HCT116 (cell line): ENCODE measurements around the gene CHCHD10. TPM values are rescaled to one million over a fixed set of nuclear protein-coding genes. Genes with fewer than 3 reads are reported as not detected.
A peak's percentile ranks its signal among the peaks of the same experiment; 100 is the strongest.

Source experiments
- ATAC-seq: fragments of 200-7000 bp; cut with Tn5 transposase; 2 replicates; pipeline ENCODE4 v1.9.1; 2020; ENCODE audit warnings: mild to moderate bottlenecking, moderate library complexity
- BruUV-seq: library from RNA; stranded (reverse); fragments of 400-500 nt; replicated peaks from 2 replicates; lab custom pipeline; 2021; lab: Mats Ljungman, UMichigan
- CTCF ChIA-PET: fragments of 300-600 bp; sonication (Branson Sonifier 250); formaldehyde crosslinking; loops from one replicate; lab custom pipeline; 2021; ENCODE audit warnings: antibody characterized with exemption; lab: Charles Lee
- POLR2A ChIA-PET: fragments of 300-600, 350-600 bp; sonication (Branson Sonifier 250); formaldehyde crosslinking; loops from one replicate; lab custom pipeline; 2021; ENCODE audit warnings: antibody characterized with exemption; lab: Charles Lee
- RAD21 ChIA-PET, 2 experiments: fragments of 300-600 bp; sonication (Branson Sonifier 250); formaldehyde crosslinking; loops; one replicate each; lab custom pipeline; 2023; ENCODE audit warnings: low total read pairs in 2 of 2; ENCODE audit not compliant: uncharacterized antibody in 2 of 2, unreplicated experiment in 2 of 2, low non-redundant PET in 1 of 2; lab: Charles Lee
- DNase-seq: peaks from one replicate; pipeline ENCODE4 v3.0.0-alpha.2; 2010; ENCODE audit warnings: low read depth, low spot score
- H2AFZ ChIP-seq: fragments of 200-600 bp; shearing (Covaris generic), sonication (generic); 2 replicates; pipeline ENCODE4 v1.6.1; 2017; ENCODE audit warnings: low read depth, mixed run types, mixed read lengths, antibody characterized with exemption, low read length; ENCODE audit not compliant: poor library complexity, severe bottlenecking
- H3K27ac ChIP-seq: 2 replicates; pipeline ENCODE4 v1.5.1; 2012; ENCODE audit warnings: low read depth, low read length
- H3K27me3 ChIP-seq: fragments of 200-600 bp; sonication (generic); 2 replicates; pipeline ENCODE4 v1.6.1; 2016; ENCODE audit warnings: mixed run types, low read length, mixed read lengths; ENCODE audit not compliant: insufficient read depth
- H3K36me3 ChIP-seq, 2 experiments: fragments of 200-500 bp in 1 of 2; fragments of 200-600 bp in 1 of 2; sonication (Bioruptor generic) in 1 of 2; sonication (generic) in 1 of 2; 2 replicates each; pipeline versions ENCODE4 v1.5.1 to v1.6.1; 2014 to 2016; ENCODE audit warnings: low read length in 2 of 2, inconsistent platforms in 1 of 2, mixed read lengths in 1 of 2, mixed run types in 1 of 2; ENCODE audit not compliant: insufficient read depth in 2 of 2, control insufficient read depth in 1 of 2
- H3K4me1 ChIP-seq, 2 experiments: fragments of 200-600 bp in 1 of 2; sonication (generic) in 1 of 2; 2 replicates each; pipeline versions ENCODE4 v1.5.1 to v1.6.1; 2012 to 2017; ENCODE audit warnings: low read length in 2 of 2, inconsistent platforms in 1 of 2, mild to moderate bottlenecking in 1 of 2, mixed read lengths in 1 of 2, mixed run types in 1 of 2, moderate library complexity in 1 of 2; ENCODE audit not compliant: insufficient read depth in 2 of 2, control insufficient read depth in 1 of 2
- H3K4me2 ChIP-seq: fragments of 200-600 bp; sonication (generic); 2 replicates; pipeline ENCODE4 v1.6.1; 2017; ENCODE audit warnings: mixed run types, low read length, mixed read lengths
- H3K4me3 ChIP-seq, 2 experiments: fragments of 200-600 bp in 1 of 2; sonication (generic) in 1 of 2; replicated peaks in 1 of 2; 2 replicates each; pipeline ENCODE4 v1.5.1; 2011 to 2016; ENCODE audit warnings: low read length in 2 of 2, control low read depth in 1 of 2, low read depth in 1 of 2, mild to moderate bottlenecking in 1 of 2, mixed read lengths in 1 of 2, mixed run types in 1 of 2
- H3K79me2 ChIP-seq: fragments of 200-600 bp; sonication (generic); 2 replicates; pipeline ENCODE4 v1.6.1; 2017; ENCODE audit warnings: mild to moderate bottlenecking, mixed run types, low read length, moderate library complexity, mixed read lengths; ENCODE audit not compliant: insufficient read depth
- H3K9ac ChIP-seq: fragments of 200-600 bp; sonication (generic); 2 replicates; pipeline ENCODE4 v1.6.1; 2016; ENCODE audit warnings: low read length, mixed read lengths
- H3K9me2 ChIP-seq: fragments of 200-600 bp; sonication (generic), shearing (Covaris generic); 2 replicates; pipeline ENCODE4 v1.6.1; 2017; ENCODE audit warnings: mixed run types, mild to moderate bottlenecking, moderate library complexity; ENCODE audit not compliant: insufficient read depth
- H3K9me3 ChIP-seq, 2 experiments: fragments of 200-500 bp in 1 of 2; fragments of 200-600 bp in 1 of 2; sonication (Bioruptor generic) in 1 of 2; sonication (generic) in 1 of 2; 2 replicates each; pipeline ENCODE4 v1.6.1; 2014 to 2017; ENCODE audit warnings: low read length in 2 of 2, mixed read lengths in 2 of 2, inconsistent platforms in 1 of 2, low read depth in 1 of 2, mild to moderate bottlenecking in 1 of 2, mixed run types in 1 of 2, moderate library complexity in 1 of 2; ENCODE audit not compliant: control insufficient read depth in 1 of 2, insufficient read depth in 1 of 2
- H4K20me1 ChIP-seq: fragments of 200-600 bp; sonication (generic), shearing (Covaris generic); 2 replicates; pipeline ENCODE4 v1.6.1; 2017; ENCODE audit warnings: mixed run types, mild to moderate bottlenecking, moderate library complexity; ENCODE audit not compliant: insufficient read depth
- CBX3 ChIP-seq: IDR thresholded peaks from 2 replicates; pipeline ENCODE4 v1.6.1; 2012; ENCODE audit warnings: low read depth
- CEBPB ChIP-seq: IDR thresholded peaks from 2 replicates; pipeline ENCODE4 v1.6.1; 2012; ENCODE audit warnings: low read depth
- EGR1 ChIP-seq: IDR thresholded peaks from 2 replicates; pipeline ENCODE4 v1.6.1; 2012; ENCODE audit warnings: low read depth
- ELF1 ChIP-seq: IDR thresholded peaks from 2 replicates; pipeline ENCODE4 v1.6.1; 2012; ENCODE audit warnings: low read depth, borderline replicate concordance
- EZH2 ChIP-seq: fragments of 200-600 bp; sonication (generic); IDR thresholded peaks from 2 replicates; pipeline ENCODE4 v1.6.1; 2017; ENCODE audit warnings: antibody characterized with exemption, mixed run types
- JUND ChIP-seq: IDR thresholded peaks from 2 replicates; pipeline ENCODE4 v1.6.1; 2012
- POLR2A ChIP-seq: IDR thresholded peaks from 2 replicates; pipeline ENCODE4 v1.7.0; 2011; ENCODE audit warnings: borderline replicate concordance; ENCODE audit not compliant: insufficient read depth, insufficient read length; ENCODE audit errors: extremely low read depth
- POLR2AphosphoS5 ChIP-seq: IDR thresholded peaks from 2 replicates; pipeline ENCODE4 v1.6.1; 2011; ENCODE audit warnings: mild to moderate bottlenecking, low read depth, low read length, moderate library complexity
- RAD21 ChIP-seq: IDR thresholded peaks from 2 replicates; pipeline ENCODE4 v1.6.1; 2012; ENCODE audit warnings: low read depth, mild to moderate bottlenecking
- SIN3A ChIP-seq: IDR thresholded peaks from 2 replicates; pipeline ENCODE4 v1.6.1; 2012; ENCODE audit warnings: low read depth
- SP1 ChIP-seq: IDR thresholded peaks from 2 replicates; pipeline ENCODE4 v1.6.1; 2012; ENCODE audit warnings: low read depth
- SRF ChIP-seq: IDR thresholded peaks from 2 replicates; pipeline ENCODE4 v1.6.1; 2012; ENCODE audit warnings: low read depth
- TCF7L2 ChIP-seq: IDR thresholded peaks from 2 replicates; pipeline ENCODE4 v1.7.0; 2011; ENCODE audit warnings: borderline replicate concordance, inconsistent platforms; ENCODE audit not compliant: insufficient read depth, insufficient read length; ENCODE audit errors: extremely low read depth
- YY1 ChIP-seq: IDR thresholded peaks from 2 replicates; pipeline ENCODE4 v1.6.1; 2011; ENCODE audit warnings: low read length, low read depth, moderate library complexity, mild to moderate bottlenecking; ENCODE audit not compliant: insufficient replicate concordance; ENCODE audit errors: extremely low read depth
- ZFX ChIP-seq: fragments of 450-650 bp; IDR thresholded peaks from 2 replicates; pipeline ENCODE4 v1.6.1; 2017
- ZNF274 ChIP-seq: fragments of 200-500 bp; sonication (Bioruptor generic); IDR thresholded peaks from 2 replicates; pipeline ENCODE4 v1.6.1; 2014; ENCODE audit warnings: mild to moderate bottlenecking, low read depth, low read length, inconsistent platforms
- intact Hi-C: fragments of 100-400 bp; cut with micrococcal nuclease; formaldehyde crosslinking; loops from 2 replicates; pipeline ENCODE4 v1.10.0; 2022
- total RNA-seq: library from RNA; stranded (reverse); gene quantifications from one replicate; pipeline ENCODE4 v1.2.1, GENCODE V29; 2021; ENCODE audit not compliant: unreplicated experiment
- TF ChIP-seq, protein P1 (sequence below): IDR thresholded peaks from 2 replicates; pipeline ENCODE4 v1.6.1; 2012
- TF ChIP-seq, protein P2 (sequence below), 3 experiments: fragments of 200-600 bp in 1 of 3; sonication (generic) in 1 of 3; IDR thresholded peaks in 2 of 3; conservative IDR thresholded peaks in 1 of 3; 2 replicates each; pipeline ENCODE4 v1.5.1; 2012 to 2017; ENCODE audit warnings: low read depth in 2 of 3, low read length in 2 of 3, antibody characterized with exemption in 1 of 3, borderline replicate concordance in 1 of 3, control low read depth in 1 of 3, mild to moderate bottlenecking in 1 of 3, mixed read lengths in 1 of 3, mixed run types in 1 of 3, moderate library complexity in 1 of 3; ENCODE audit not compliant: insufficient read depth in 1 of 3
- TF ChIP-seq, protein P3 (sequence below): IDR thresholded peaks from 2 replicates; pipeline ENCODE4 v1.6.1; 2012
- TF ChIP-seq, protein P4 (sequence below): IDR thresholded peaks from 2 replicates; pipeline ENCODE4 v1.6.1; 2011; ENCODE audit warnings: mild to moderate bottlenecking, low read length, moderate library complexity; ENCODE audit not compliant: insufficient replicate concordance; ENCODE audit errors: extremely low read depth

The CHCHD10 gene
- total RNA-seq, 1 experiment from 2014 or later = 279 TPM

DNA sequence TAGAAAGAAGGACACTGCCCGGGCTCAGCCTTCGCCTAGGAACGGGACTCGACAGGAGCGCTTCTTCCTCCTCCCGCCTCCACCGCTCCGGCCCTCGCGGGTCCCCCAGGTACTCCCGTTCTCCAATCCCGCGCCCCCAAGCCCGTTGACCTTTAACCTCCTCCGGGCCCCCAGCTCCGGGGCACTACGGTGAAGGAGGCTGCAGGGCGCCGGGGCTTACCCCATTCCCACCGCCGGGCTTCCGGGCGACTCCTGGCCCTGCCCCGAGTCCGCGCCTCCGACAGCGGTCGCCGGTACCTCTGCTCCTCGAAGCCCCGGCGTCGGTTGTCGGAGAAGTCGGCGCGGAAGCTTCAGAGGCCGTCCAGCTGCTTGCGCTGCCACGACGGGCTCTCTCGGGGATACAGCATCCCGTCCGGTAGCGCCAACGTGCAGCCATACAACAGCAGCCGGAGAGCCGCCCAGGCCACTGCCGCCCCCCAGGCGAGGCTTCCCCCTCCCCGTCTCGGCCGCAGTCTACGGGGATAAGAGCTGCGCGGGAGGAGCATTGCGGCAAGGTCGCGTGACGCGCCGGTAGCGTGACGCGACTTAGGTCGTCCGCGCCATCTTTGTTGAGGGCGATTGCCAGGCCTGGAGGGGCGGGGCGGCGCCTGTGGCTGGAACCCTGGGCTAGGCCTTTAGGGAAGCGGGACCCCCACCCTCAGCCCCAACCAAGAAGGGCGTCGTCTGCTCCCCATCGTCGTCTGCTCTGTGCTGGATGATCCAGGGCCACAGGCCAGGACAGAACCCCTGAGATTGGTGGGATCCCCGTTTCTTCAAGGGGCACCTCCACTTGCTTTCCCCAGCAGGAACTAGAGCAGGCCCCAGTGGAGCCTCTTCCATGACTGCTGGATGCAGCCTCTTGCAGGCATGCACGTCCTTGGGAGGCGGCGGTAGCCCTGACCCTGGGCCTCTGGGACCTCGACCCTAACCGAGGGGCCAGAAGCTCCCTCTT, 50.7 kb downstream of the CHCHD10 start:
- ChIA-PET POLR2A (interaction anchor here (0.6 to 1.4 kb wide), 3 partner anchors 34 to 69 kb away, joined by 3 read pairs; partner anchors contain the start of gene ZNF70), RAD21 (no interaction called here), CTCF (interaction anchor here (1.3 kb wide), 1 partner anchor 177 kb away, joined by 4 read pairs; the partner anchor contains the start of gene MIF)
- peak; percentile 92 for ATAC-seq
- peak; percentile 75 for DNase-seq
- Histone ChIP-seq H3K27me3 (no peaks in the 10 kb centered on the region), H2AFZ (peak overlapping the region; percentile 77), H3K4me3 (peak overlapping the region; percentile 89 to 90), H3K36me3 (peaks cover 13 to 14% of the 10 kb centered on the region in 2 experiments; a peak in 3 of 4 replicates), H3K4me2 (peak overlapping the region; percentile 95), H4K20me1 (no peaks in the 10 kb centered on the region), H3K9me3 (no peaks in the 10 kb centered on the region), H3K9ac (peak overlapping the region; percentile 92), H3K27ac (peak overlapping the region; percentile 71), H3K9me2 (no peaks in the 10 kb centered on the region), H3K4me1 (peaks cover 4 to 15% of the 10 kb centered on the region in 2 experiments; a peak in 3 of 4 replicates), H3K79me2 (peaks cover 20% of the 10 kb centered on the region)
- TSS peak; percentile 66 for BruUV-seq
- intact Hi-C loops = no loop called here
- TF ChIP-seq ZNF274 (no peak), CEBPB (no peak), SIN3A (peak; percentile 75; the same call in 1 of the 2 replicates), YY1 (peak; percentile 99), SP1 (peak; percentile 61), EZH2 (no peak), RAD21 (no peak), ELF1 (no peak), CBX3 (peak; percentile 59), POLR2AphosphoS5 (peak; percentile 91), POLR2A (peak; percentile 86), ZFX (peak; percentile 78), SRF (0 out of 2 replicates have a peak, but pooled peaks have one; percentile 47), TCF7L2 (peak; percentile 33), JUND (no peak), EGR1 (peak; percentile 64)
- TF ChIP-seq, protein P1, sequence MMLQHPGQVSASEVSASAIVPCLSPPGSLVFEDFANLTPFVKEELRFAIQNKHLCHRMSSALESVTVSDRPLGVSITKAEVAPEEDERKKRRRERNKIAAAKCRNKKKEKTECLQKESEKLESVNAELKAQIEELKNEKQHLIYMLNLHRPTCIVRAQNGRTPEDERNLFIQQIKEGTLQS = no peak
- TF ChIP-seq, protein P2, sequence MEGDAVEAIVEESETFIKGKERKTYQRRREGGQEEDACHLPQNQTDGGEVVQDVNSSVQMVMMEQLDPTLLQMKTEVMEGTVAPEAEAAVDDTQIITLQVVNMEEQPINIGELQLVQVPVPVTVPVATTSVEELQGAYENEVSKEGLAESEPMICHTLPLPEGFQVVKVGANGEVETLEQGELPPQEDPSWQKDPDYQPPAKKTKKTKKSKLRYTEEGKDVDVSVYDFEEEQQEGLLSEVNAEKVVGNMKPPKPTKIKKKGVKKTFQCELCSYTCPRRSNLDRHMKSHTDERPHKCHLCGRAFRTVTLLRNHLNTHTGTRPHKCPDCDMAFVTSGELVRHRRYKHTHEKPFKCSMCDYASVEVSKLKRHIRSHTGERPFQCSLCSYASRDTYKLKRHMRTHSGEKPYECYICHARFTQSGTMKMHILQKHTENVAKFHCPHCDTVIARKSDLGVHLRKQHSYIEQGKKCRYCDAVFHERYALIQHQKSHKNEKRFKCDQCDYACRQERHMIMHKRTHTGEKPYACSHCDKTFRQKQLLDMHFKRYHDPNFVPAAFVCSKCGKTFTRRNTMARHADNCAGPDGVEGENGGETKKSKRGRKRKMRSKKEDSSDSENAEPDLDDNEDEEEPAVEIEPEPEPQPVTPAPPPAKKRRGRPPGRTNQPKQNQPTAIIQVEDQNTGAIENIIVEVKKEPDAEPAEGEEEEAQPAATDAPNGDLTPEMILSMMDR (IDR thresholded peaks at IDR 0.05 in 2 of 3, conservative IDR thresholded peaks at IDR 0.05 in 1 of 3; ENCODE audit: borderline replicate concordance in 1 of 3, insufficient read depth in 1 of 3, low read depth in 2 of 3, low read length in 2 of 3) = no peak
- TF ChIP-seq, protein P3, sequence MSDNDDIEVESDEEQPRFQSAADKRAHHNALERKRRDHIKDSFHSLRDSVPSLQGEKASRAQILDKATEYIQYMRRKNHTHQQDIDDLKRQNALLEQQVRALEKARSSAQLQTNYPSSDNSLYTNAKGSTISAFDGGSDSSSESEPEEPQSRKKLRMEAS = peak; percentile 81
- TF ChIP-seq, protein P4, sequence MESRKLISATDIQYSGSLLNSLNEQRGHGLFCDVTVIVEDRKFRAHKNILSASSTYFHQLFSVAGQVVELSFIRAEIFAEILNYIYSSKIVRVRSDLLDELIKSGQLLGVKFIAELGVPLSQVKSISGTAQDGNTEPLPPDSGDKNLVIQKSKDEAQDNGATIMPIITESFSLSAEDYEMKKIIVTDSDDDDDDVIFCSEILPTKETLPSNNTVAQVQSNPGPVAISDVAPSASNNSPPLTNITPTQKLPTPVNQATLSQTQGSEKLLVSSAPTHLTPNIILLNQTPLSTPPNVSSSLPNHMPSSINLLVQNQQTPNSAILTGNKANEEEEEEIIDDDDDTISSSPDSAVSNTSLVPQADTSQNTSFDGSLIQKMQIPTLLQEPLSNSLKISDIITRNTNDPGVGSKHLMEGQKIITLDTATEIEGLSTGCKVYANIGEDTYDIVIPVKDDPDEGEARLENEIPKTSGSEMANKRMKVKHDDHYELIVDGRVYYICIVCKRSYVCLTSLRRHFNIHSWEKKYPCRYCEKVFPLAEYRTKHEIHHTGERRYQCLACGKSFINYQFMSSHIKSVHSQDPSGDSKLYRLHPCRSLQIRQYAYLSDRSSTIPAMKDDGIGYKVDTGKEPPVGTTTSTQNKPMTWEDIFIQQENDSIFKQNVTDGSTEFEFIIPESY = peak; percentile 65
